Mesenchymal stem cell (in vitro differentiated cells and primary cell): ENCODE results near the gene MT3.

Source experiments
- DNase-seq: peaks from one replicate; pipeline ENCODE4 v3.0.0-alpha.2; 2013
- H2AFZ ChIP-seq: one replicate; pipeline ENCODE4 v1.6.1; 2013; ENCODE audit warnings: low read depth, mild to moderate bottlenecking, control low read depth, inconsistent platforms, low read length, moderate library complexity
- H2AK5ac ChIP-seq: 2 replicates; pipeline ENCODE4 v1.6.1; 2013; ENCODE audit warnings: low read length, moderate library complexity, mild to moderate bottlenecking, inconsistent platforms; ENCODE audit not compliant: severe bottlenecking
- H2BK120ac ChIP-seq: one replicate; pipeline ENCODE4 v1.6.1; 2013; ENCODE audit warnings: low read depth, mild to moderate bottlenecking, inconsistent platforms, low read length, moderate library complexity
- H2BK12ac ChIP-seq, 2 experiments: one replicate each; pipeline ENCODE4 v1.6.1; 2013; ENCODE audit warnings: inconsistent platforms in 2 of 2, low read length in 2 of 2, mild to moderate bottlenecking in 2 of 2, moderate library complexity in 2 of 2, control low read depth in 1 of 2
- H2BK15ac ChIP-seq: one replicate; pipeline ENCODE4 v1.6.1; 2013; ENCODE audit warnings: mild to moderate bottlenecking, low read depth, inconsistent platforms; ENCODE audit not compliant: poor library complexity, severe bottlenecking
- H2BK5ac ChIP-seq: 2 replicates; pipeline ENCODE4 v1.6.1; 2013; ENCODE audit warnings: low read depth, mild to moderate bottlenecking, low read length, control low read depth, inconsistent platforms; ENCODE audit not compliant: poor library complexity, severe bottlenecking
- H3K14ac ChIP-seq, 2 experiments: one replicate each; pipeline ENCODE4 v1.6.1; 2013; ENCODE audit warnings: inconsistent platforms in 2 of 2, low read length in 2 of 2, control low read depth in 1 of 2, mild to moderate bottlenecking in 1 of 2, moderate library complexity in 1 of 2
- H3K18ac ChIP-seq, 2 experiments: one replicate each; pipeline ENCODE4 v1.6.1; 2013; ENCODE audit warnings: inconsistent platforms in 2 of 2, low read length in 2 of 2, control low read depth in 1 of 2, low read depth in 1 of 2, mild to moderate bottlenecking in 1 of 2
- H3K23ac ChIP-seq, 2 experiments: one replicate each; pipeline ENCODE4 v1.6.1; 2013; ENCODE audit warnings: inconsistent platforms in 2 of 2, low read length in 2 of 2, mild to moderate bottlenecking in 2 of 2, moderate library complexity in 2 of 2, control low read depth in 1 of 2
- H3K27ac ChIP-seq: 2 replicates; pipeline ENCODE4 v1.5.1; 2013; ENCODE audit warnings: mild to moderate bottlenecking, moderate library complexity, low read length, control low read depth, inconsistent platforms; ENCODE audit not compliant: poor library complexity, severe bottlenecking
- H3K27me3 ChIP-seq, 2 experiments: 2 replicates each; pipeline versions ENCODE4 v1.6.1 to v1.7.0; 2013; ENCODE audit warnings: low read length in 2 of 2, mild to moderate bottlenecking in 2 of 2, moderate library complexity in 2 of 2, control low read depth in 1 of 2, inconsistent platforms in 1 of 2; ENCODE audit not compliant: control insufficient read depth in 1 of 2, insufficient read depth in 1 of 2
- H3K36me3 ChIP-seq, 2 experiments: 2 replicates each; pipeline versions ENCODE4 v1.6.1 to v1.7.0; 2013; ENCODE audit warnings: low read length in 2 of 2, control low read depth in 1 of 2, inconsistent platforms in 1 of 2, low read depth in 1 of 2, mild to moderate bottlenecking in 1 of 2; ENCODE audit not compliant: insufficient read depth in 2 of 2, control insufficient read depth in 1 of 2
- H3K4ac ChIP-seq, 2 experiments: one replicate each; pipeline ENCODE4 v1.6.1; 2013; ENCODE audit warnings: inconsistent platforms in 2 of 2, low read length in 2 of 2, mild to moderate bottlenecking in 2 of 2, moderate library complexity in 2 of 2, control low read depth in 1 of 2, low read depth in 1 of 2
- H3K4me1 ChIP-seq: 2 replicates; pipeline ENCODE4 v1.6.1; 2013; ENCODE audit warnings: low read depth, low read length, control low read depth; ENCODE audit not compliant: control insufficient read depth, insufficient read depth
- H3K4me2 ChIP-seq: 2 replicates; pipeline ENCODE4 v1.6.1; 2013; ENCODE audit warnings: low read length, mild to moderate bottlenecking, inconsistent platforms; ENCODE audit not compliant: poor library complexity, severe bottlenecking
- H3K4me3 ChIP-seq, 2 experiments: 2 replicates each; pipeline versions ENCODE4 v1.5.1 to v1.7.0; 2013; ENCODE audit warnings: low read length in 2 of 2, mild to moderate bottlenecking in 2 of 2, control low read depth in 1 of 2, low read depth in 1 of 2; ENCODE audit not compliant: insufficient read depth in 1 of 2
- H3K79me1 ChIP-seq: replicated peaks from 2 replicates; pipeline ENCODE4 v1.6.1; 2013; ENCODE audit warnings: mild to moderate bottlenecking, control low read depth, low read length, inconsistent platforms; ENCODE audit not compliant: poor library complexity, severe bottlenecking
- H3K9ac ChIP-seq: 2 replicates; pipeline ENCODE4 v1.7.0; 2013; ENCODE audit warnings: mild to moderate bottlenecking, low read length, moderate library complexity
- H3K9me3 ChIP-seq: 2 replicates; pipeline ENCODE4 v1.7.0; 2013; ENCODE audit warnings: mild to moderate bottlenecking, low read length; ENCODE audit not compliant: control insufficient read depth
- H4K8ac ChIP-seq: one replicate; pipeline ENCODE4 v1.6.1; 2013; ENCODE audit warnings: inconsistent platforms, mild to moderate bottlenecking, low read length, moderate library complexity
- H4K91ac ChIP-seq: one replicate; pipeline ENCODE4 v1.6.1; 2013; ENCODE audit warnings: mild to moderate bottlenecking, low read length, inconsistent platforms
- WGBS: methylation state at CpG from one replicate; pipeline ENCODE4 v1.1.7; 2013; ENCODE audit warnings: mixed read lengths; 5-methylcytosine and 5-hydroxymethylcytosine counted together

The MT3 gene

DNA sequence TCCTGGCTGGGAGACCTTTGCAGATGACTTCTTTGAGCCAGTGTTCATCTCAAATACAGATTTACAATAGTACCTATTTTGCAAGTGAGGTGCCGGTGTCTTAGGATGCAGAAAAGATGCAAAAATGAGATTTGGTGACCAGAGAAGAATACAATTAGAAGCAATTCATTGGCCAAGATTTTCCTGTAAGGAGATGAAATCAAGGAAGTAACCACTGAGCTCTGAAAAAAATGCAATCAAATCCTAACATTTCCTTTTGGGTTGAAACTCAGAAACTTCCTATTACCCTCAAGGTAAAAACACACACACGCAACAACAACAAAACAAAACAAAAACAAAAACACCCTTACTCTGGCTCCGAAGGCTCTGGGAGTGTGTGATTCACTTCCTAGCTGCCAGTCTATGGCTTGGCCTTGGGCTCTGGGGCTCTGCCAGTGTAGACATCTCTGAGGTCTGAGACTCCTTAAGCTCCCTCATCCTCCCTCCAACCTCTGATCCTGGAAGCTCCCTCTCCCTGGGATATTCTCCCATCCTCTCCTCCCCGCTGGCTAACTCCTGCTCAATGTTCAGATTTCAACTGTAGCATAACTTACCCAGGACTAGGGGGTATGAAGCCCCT, 41.3 kb upstream of the MT3 start:
- Histone ChIP-seq H3K4me3 (no peak overlapping the region), H3K23ac (no peak overlapping the region), H2BK12ac (peak overlapping the region in 1 of 2 experiments; percentile 15), H3K4me2 (no peak overlapping the region), H3K27me3 (peaks cover 0 to 19% of the 10 kb centered on the region in 2 experiments), H3K79me1 (no peaks in the 10 kb centered on the region), H2AFZ (no peak overlapping the region), H3K18ac (no peak overlapping the region), H2BK15ac (no peak overlapping the region), H3K27ac (no peak overlapping the region), H2BK120ac (peak overlapping the region; percentile 21), H2AK5ac (no peak overlapping the region), H4K8ac (peak overlapping the region; percentile 19), H4K91ac (no peak overlapping the region), H2BK5ac (no peak overlapping the region), H3K14ac (no peak overlapping the region), H3K4ac (peak overlapping the region in 1 of 2 experiments; percentile 43), H3K9me3 (no peaks in the 10 kb centered on the region), H3K4me1 (peaks cover 1% of the 10 kb centered on the region), H3K9ac (no peak overlapping the region), H3K36me3 (no peaks in the 10 kb centered on the region)
- WGBS: 82% methylated on average over 4 of the region's 4 CpGs
- DNase-seq: peak; percentile 6

- no peak overlapping the region for H2AK5ac ChIP-seq
- no peak overlapping the region for H4K91ac ChIP-seq
- H2BK12ac ChIP-seq: no peak overlapping the region
- H3K27ac ChIP-seq: no peak overlapping the region
- no peak overlapping the region for H2BK5ac ChIP-seq
- H3K4me3 ChIP-seq: no peak overlapping the region
- H3K14ac ChIP-seq: no peak overlapping the region
- peaks cover 1% of the 10 kb centered on the region for H3K4me1 ChIP-seq
- no peak overlapping the region for H2BK15ac ChIP-seq
- no peak overlapping the region for H3K9ac ChIP-seq
- H3K4me2 ChIP-seq: no peak overlapping the region
- H3K9me3 ChIP-seq: no peaks in the 10 kb centered on the region
- no peak overlapping the region for H4K8ac ChIP-seq
- no peak overlapping the region for H3K23ac ChIP-seq
- H3K27me3 ChIP-seq: peaks cover 0 to 30% of the 10 kb centered on the region in 2 experiments
- no peak overlapping the region for H2AFZ ChIP-seq
- DNase-seq: no peak
- no peak overlapping the region for H2BK120ac ChIP-seq
- no peaks in the 10 kb centered on the region for H3K79me1 ChIP-seq
- H3K18ac ChIP-seq: no peak overlapping the region
- H3K36me3 ChIP-seq: no peaks in the 10 kb centered on the region
- H3K4ac ChIP-seq: no peak overlapping the region
Observed at GRCh38 chr16:56549161-56549560, 40.2 kb upstream of the MT3 start.

GRCh38 chr16:56549744-56550385, 39.5 kb upstream of the MT3 start:
- Histone ChIP-seq H2BK5ac (no peak overlapping the region), H3K14ac (no peak overlapping the region), H3K9me3 (no peaks in the 10 kb centered on the region), H2AK5ac (no peak overlapping the region), H3K27ac (no peak overlapping the region), H2BK12ac (no peak overlapping the region), H3K4me3 (no peak overlapping the region), H4K8ac (no peak overlapping the region), H3K4me1 (peaks cover 1% of the 10 kb centered on the region), H3K4ac (no peak overlapping the region), H2BK15ac (no peak overlapping the region), H3K9ac (no peak overlapping the region), H3K23ac (no peak overlapping the region), H3K27me3 (peaks cover 2 to 37% of the 10 kb centered on the region in 2 experiments), H3K4me2 (no peak overlapping the region), H2AFZ (no peak overlapping the region), H4K91ac (no peak overlapping the region), H2BK120ac (no peak overlapping the region), H3K36me3 (no peaks in the 10 kb centered on the region), H3K18ac (no peak overlapping the region), H3K79me1 (no peaks in the 10 kb centered on the region)
- DNase-seq: peak; percentile 24
- WGBS: 97% methylated on average over 4 of the region's 5 CpGs

DNA sequence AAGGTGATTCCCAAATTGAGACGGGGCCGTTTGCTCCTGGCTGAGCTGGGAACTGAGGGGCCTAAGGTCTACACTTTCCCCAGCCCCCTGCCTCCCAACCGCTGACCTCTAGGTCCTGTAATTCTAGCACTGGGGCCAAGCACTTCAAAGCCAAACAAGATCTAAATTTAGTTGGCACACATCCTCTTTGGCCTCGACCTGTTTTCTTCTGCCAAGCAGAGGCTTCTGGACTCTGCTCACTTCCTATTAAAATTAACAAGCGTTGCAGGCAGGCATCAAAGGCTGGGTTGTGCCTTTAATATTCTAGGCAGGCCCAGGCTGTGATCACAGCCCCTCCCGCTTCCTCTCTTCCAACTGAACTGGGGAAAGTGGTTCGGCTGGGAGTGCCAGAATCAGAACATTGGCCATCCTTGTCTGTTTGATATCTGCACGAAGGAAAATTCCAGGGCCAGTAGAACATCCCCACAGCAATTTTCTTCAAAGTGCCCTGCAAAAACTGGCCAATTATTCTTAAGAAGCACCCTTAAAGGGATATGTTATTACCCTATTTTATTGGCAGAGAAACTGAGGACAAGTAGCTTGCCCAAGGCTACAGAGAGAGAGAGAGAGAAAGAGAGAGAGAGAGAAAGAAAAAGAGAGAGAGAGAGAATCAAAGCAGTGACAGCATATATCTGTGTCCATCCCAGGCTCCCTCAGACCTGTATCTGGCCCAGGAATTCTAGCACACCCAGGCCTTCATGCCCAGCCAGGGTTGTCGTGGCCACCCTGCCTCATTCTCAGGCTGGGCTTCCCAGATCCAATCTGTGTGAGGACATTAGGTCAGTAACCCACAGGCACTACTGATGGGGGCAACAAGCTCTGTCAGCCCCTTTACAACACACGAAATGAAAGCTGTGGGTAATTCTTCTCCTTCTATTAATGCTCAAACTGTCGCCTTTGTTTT, 37.3 kb upstream of the MT3 start:
- Histone ChIP-seq H2BK12ac (no peak overlapping the region), H3K14ac (no peak overlapping the region), H2BK15ac (no peak overlapping the region), H3K27ac (no peak overlapping the region), H3K4me2 (no peak overlapping the region), H3K36me3 (no peaks in the 10 kb centered on the region), H4K8ac (no peak overlapping the region), H3K4me1 (peaks cover under 1% of the 10 kb centered on the region), H3K23ac (no peak overlapping the region), H3K18ac (no peak overlapping the region), H3K79me1 (no peaks in the 10 kb centered on the region), H2BK120ac (no peak overlapping the region), H2AFZ (no peak overlapping the region), H3K4ac (no peak overlapping the region), H4K91ac (no peak overlapping the region), H3K4me3 (no peak overlapping the region), H3K9ac (peak overlapping the region; percentile 19), H2BK5ac (no peak overlapping the region), H2AK5ac (no peak overlapping the region), H3K27me3 (peaks cover 6 to 47% of the 10 kb centered on the region in 2 experiments), H3K9me3 (no peaks in the 10 kb centered on the region)
- DNase-seq: no peak
- WGBS: 66% methylated on average over 10 of the region's 11 CpGs
